K562 treated with DMSO at 1 percent for 4 hours (cell line): Measurements from ENCODE around the gene TUBA3E. TPM values are rescaled to one million over a fixed set of nuclear protein-coding genes. Genes with fewer than 3 reads are reported as not detected.

Experiments used
- total RNA-seq: library from RNA; unstranded; fragments of 300-600 nt; gene quantifications from 2 replicates; pipeline ENCODE4 v1.2.3, GENCODE V29; 2022; ENCODE audit not compliant: insufficient read depth

TUBA3E gene
- total RNA-seq: not detected in 2 replicates

DNA sequence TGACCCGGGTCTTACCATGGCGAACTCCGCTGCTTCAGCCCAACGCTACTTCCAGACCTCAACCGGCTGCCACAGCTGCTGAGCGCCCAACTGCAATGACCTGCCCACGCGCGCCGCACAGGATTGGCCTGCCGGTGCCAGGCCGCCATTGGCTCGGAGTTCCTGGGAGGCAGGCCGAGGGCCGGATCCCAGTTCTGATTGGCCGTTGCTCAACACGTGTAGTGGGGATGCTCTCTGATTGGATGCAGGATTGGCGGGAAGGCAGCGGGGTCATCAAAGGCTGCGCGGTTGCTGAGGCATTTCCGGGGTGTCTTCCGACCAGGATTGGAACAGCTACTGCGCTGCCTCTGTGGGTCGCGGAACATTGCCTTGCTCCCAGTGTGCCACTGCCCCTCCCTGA lies at the start of gene TUBA3E:
Gene TUBA3E, minus strand, starts transcription at position 97 of the 400 bp plus-strand sequence. Its CDS starts 79 bp downstream, at position 18.

DNA sequence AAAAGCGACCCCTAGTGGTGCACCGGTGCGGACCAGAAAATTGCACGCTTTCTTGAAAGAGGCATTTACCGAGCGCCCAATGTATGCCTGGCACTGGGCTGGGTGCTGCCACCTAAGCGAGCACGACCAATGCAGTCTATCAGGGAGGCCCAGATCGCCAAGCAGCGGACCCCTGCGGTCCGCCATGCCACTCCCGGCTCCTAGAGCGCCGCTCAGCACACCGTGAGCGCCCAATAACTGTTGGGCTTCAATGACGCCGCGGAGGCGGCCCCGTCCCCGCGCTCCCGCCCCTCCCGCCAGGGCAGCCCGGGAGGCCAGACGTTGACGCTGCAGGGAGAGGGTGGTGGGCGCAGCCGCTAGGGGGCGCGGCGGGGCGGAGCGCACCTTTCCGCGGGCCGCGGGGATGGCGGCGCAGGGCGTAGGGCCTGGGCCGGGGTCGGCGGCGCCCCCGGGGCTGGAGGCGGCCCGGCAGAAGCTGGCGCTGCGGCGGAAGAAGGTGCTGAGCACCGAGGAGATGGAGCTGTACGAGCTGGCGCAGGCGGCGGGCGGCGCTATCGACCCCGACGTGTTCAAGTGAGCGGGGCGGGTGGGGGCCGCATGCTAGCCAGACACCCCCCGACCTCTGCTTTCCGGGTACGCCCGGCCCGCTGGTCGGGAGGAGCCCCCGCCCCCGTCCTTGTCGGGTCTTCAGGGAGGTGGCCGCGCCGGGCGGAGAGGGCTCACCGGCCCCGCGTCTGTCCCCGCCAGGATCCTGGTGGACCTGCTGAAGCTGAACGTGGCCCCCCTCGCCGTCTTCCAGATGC lies 16.2 kb downstream of the TUBA3E start, which contains the start of gene MZT2B:
Gene MZT2B, plus strand, starts transcription at position 383 of the 803 bp plus-strand sequence. Its CDS starts 21 bp downstream, at position 404.

DNA sequence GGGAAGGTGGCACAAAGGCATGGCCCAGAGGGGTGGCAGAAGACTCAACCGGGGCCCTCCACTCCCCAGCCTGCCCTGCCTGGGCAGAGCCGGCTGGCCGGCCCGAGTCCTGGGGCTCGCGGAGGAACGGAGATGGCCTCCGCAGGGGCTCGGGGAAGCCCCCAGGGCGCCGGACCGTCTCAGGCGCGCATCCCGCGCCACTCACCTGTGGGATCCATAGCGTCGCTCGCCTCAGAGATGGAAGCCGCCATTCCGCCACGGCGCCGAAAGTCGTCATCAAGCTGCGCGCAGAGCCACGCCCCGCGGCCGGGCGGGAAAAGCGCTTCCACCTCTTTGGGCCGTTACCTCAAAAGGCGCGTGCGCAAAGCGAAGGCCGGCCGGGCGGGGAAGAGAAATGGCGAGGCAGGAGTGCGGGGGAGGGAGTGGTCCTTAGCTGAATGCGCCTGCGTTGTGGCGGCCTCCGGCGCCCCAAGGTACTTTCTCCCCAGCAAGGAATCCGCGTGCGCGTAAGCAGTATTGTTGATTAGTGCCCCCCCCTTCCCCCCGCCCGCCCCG lies 16.8 kb downstream of the TUBA3E start, which contains the start of gene SMPD4:
Gene SMPD4, minus strand, starts transcription at position 278 of the 555 bp plus-strand sequence. CDS start 5,010 bp downstream, outside the sequence.

DNA sequence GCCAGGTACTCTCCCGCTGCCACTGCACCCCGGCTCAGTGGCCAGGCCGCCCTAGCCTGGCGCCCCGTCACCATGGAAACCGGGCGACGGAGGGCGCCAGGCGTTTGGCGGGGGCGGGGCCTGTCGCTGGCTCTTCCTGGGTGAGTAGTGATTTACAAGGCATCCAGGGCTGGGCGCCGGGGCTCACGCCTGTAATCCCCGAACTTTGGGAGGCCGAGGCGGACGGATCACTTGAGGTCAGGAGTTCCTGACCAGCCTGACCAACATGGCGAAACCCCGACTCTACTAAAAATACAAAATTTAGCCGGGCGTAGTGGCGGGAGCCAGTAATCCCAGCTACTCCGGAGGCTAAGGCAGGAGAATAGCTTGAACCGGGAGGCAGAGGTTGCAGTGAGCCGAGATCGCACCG lies 53.2 kb downstream of the TUBA3E start, which contains the start of gene CCDC74B:
Gene CCDC74B, minus strand, starts transcription at position 107 of the 409 bp plus-strand sequence. CDS start 116 bp downstream, outside the sequence.

Other genes starting within 250 kb of the TUBA3E start
- not detected in 2 replicates for gene RAB6C, start 218.8 kb downstream of the TUBA3E start, total RNA-seq
- gene POTEF, start 69.2 kb downstream of the TUBA3E start, total RNA-seq: not detected in 2 replicates
- 3.3 TPM in 1 of 2 replicates, not detected in the other for gene CCDC74B, start 53.3 kb downstream of the TUBA3E start, total RNA-seq
- gene SMPD4, start 16.8 kb downstream of the TUBA3E start, total RNA-seq: 62.5 and 78.4 TPM in 2 replicates
- 404 and 429 TPM in 2 replicates for gene MZT2B, start 16.2 kb downstream of the TUBA3E start, total RNA-seq
- gene IMP4, start 144.5 kb upstream of the TUBA3E start, total RNA-seq: 78.1 and 85.6 TPM in 2 replicates
- 27.7 and 32.5 TPM in 2 replicates for gene PTPN18, start 157.6 kb upstream of the TUBA3E start, total RNA-seq